ENCODE measurements around the gene CEP85.
"Not testable (repeated sequence)": the region's sequence is repeated elsewhere in the genome, so short reads cannot be mapped to it uniquely, and the experiment has no call there.

Gene CEP85

GRCh38 chr1:26292735-26293134 lies 58.7 kb downstream of the CEP85 start:
- not testable (repeated sequence) for DNase-seq

- no peak for DNase-seq
These were observed 60.0 kb downstream of the CEP85 start for GRCh38 chr1:26293911-26294463.

GRCh38 chr1:26295194-26296138 lies 61.5 kb downstream of the CEP85 start:
- no peak for DNase-seq

DNA sequence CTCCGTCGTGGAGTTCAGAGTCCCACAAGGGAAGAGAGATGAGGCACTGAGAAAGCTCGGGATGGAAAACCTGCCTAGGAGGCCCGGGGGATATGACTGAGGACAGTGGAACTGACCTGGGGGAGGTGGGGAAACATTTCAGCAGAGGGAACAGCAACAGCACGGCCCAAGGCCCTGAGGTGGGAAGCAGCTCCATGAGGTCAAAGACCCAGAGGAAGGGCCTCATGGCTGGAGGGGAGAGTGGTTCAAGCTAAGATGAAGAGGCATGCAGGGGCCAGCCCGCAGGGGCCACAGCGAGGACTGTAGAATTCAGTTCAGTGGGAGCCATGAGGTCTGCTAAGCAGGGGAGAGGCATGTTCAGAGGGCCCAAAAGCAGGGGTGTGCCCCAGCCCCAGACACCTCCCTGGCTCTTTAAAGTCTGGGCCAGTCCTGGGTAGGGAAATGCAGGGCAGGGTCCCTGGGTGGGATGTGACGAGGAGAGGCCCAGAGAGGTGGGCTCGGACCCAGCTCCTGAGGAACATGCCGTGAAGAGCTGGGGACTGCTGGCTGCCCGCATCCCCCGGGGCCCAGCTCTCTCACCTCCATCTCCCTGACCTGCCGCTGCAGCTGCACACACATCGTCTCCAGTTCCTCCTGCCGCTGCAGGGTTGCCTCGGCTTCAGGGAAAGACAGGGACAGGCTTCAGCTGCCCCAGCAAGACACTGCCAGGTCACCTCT lies 62.5 kb downstream of the CEP85 start:
- DNase-seq: no peak

GRCh38 chr1:26297057-26297790 lies 63.2 kb downstream of the CEP85 start:
- no peak for DNase-seq

DNA sequence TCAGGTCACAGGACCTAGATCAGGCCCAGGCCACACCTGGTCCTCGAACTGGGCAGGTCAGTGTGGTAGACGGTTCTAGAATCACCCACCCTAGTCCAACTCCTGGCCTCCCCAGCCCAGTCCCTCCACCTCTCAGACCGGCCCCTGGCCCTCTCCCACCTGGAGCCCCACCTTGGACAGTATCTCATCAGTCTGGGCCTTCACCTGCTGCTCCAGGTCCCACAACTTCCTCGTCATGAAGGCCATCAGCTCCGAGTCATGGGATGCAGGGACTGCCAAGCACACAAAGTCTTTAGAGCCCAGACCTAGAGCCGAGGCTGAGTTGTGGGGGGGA lies 63.8 kb downstream of the CEP85 start:
- no peak for DNase-seq

DNA sequence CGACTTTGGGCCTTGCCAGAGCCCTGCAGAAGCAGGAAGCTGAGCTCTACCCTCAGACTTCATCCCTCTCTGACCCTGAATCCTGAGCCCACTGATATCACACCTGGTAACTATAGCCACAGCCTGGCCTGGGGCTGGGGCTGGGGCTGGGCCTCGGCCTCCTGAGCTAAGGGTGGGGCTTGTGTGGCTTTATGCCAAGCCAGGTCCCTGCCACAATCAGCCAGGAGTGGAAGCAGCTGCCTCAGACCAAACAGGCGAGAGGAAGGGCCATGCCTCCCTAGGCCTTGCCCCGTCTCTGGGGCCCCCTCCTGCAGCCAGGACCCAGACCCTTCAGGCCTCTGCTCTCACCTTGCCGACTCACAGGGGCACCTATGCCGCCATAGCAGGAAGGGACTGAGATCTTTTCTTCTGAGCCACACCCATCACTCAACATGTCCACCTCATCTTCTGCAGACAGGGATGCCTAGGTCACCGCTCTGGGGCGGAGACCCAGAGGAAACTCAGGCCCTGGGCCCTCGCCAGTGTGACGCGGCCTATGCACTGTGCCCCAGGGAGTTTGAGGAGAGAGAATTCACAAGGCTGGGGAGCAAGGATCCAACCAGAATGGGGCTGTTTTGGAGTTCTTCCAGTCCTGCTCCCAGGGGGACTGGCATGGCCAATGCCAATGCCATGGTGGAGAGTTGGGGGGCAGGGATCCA lies 66.7 kb downstream of the CEP85 start:
- DNase-seq: no peak

DNA sequence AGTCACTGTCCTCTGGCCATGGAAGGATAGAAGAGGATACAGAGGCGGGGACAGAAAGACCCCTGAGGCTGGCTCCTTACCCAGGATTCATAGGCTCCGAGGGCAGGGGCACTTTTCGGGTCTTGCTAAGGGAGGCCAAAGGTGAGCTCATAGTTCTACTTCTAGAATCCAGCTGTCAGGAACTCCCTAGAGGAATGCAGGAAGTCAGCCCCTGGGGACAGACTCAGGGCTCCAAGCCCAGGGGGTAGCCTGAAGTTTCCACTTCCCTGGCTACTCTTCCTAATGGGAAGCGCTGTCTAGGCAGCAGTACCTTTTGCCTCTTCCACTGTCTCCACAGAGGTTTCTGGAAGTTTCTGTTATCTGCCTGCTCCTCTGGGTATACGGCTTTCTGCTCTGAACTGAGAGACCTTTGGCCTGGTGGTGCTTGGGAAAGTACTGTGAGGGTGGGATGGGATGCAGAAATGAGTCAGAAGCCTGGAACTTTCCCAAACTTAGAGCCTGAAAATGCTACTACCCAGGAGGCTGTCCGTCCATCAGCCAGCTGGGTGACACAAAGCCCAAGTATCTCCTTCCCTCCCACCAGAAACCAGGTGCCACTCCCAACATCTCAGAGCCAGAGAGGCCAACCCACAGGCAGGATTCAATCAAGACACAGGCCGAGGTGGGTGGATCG lies 68.9 kb downstream of the CEP85 start:
- DNase-seq: no peak

- no peak for DNase-seq
These were observed 71.8 kb downstream of the CEP85 start for GRCh38 chr1:26305667-26306289.

DNA sequence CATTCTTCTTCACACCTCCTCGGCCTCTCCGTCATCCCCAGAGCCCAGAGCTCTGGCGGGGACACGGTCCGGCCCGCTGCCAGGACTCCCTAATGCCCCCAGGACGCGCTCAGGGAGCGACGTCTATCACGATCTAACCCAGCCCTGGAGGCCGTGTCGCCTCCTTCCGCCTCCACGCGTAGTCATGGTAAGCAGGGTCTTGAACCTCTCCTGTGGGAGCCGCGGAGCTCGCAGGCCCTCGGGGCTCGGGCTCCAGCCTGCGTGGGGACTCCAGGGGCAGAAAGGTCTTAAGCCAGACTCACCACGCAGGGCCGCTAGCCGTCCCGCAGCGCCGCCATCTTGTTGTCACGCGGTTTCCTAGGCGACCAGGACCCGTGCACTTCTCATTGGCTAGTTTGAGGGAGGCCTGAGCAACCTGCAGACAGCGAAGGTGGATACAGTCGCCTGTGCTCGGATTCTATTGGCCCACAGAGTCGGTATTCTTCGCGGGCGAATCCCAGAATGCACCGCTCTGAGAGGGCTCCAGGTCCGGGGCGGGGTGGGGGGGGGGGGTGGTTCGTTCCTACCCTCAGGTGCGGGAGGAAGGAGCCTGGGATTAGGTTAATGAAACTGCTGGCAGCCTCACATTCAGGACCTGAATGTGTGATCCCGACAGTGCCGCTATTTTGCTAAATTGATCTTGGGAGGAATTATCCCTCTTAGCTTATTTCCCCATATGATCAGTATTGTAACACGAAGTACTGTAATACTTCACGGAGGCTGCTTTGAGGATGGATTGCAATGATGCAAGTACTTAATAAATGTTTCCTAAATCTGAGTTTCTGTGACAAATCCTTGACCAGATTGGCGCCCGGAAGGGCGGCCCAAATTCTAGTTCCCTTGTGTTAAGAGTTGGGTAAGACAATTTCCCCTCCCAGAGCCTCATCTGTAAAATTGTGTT lies 72.6 kb downstream of the CEP85 start, which contains the start of gene UBXN11:
Gene UBXN11 (minus strand): TSS at position 347 of the 940 bp plus-strand sequence. CDS start 3,753 bp downstream, outside the sequence.
- DNase-seq: peak; percentile 94

GRCh38 chr1:26307363-26307781 lies 73.4 kb downstream of the CEP85 start:
- no peak for DNase-seq

DNA sequence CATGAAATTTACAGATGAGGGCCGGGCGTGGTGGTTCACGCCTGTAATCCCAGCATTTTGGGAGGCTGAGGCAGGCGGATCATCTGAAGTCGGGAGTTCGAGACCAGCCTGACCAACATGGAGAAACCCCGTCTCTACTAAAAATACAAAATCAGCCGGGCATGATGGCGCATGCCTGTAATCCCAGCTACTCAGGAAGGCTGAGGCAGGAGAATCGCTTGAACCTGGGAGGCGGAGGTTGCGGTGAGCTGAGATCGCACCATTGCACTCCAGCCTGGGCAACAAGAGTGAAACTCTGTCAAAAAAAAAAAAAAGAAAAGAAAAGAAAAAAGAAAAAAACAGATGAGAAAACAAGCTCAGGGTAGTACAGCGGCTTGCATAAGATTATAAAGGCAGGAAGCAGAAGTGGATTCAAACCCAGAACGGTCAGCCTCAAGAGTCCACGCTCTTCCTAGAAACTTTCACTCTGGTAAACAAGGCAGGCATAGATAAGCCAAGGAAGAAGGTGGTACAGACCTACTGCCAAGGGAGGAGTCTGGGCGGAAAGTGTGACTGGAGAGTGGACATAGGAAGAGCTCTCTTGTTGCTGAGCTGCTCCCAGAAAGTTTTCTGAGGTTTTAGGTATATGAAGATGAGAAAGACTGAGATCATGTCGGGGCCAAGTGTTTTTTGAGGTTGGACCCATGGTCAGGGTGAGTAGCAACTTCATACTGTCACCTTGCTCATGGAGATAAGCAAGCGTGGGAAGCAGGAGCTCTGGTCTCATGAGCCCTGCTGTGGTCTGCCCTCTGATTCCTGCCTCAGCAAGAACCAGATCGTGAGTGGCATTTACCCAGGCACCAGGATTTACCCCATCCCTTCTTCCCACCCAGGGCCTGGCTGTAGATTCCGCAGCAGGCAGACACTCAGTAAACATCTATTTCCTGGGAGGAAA lies 74.2 kb downstream of the CEP85 start:
- not testable (repeated sequence) for DNase-seq

DNA sequence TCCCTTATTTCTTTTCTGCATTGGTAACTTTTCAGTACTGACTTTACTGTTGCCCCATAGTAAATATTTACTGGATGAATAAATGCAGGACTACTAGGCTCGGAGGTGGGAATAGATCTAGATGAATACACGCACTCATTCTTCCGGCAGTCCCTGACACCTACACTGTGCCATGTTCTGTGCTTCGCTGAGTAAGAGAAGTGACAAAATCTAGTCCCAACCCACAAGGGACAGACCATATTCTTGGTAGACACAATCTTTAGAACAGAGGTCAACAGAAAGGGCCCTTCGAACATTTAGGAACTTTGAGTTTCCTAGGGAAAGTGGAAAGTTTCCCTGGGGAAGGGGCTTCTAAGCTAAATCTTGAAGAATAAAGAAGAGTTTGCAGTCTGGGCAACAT lies 80.5 kb downstream of the CEP85 start:
- DNase-seq: no peak

GRCh38 chr1:26315874-26316850 lies 82.2 kb downstream of the CEP85 start:
- no peak for DNase-seq

DNA sequence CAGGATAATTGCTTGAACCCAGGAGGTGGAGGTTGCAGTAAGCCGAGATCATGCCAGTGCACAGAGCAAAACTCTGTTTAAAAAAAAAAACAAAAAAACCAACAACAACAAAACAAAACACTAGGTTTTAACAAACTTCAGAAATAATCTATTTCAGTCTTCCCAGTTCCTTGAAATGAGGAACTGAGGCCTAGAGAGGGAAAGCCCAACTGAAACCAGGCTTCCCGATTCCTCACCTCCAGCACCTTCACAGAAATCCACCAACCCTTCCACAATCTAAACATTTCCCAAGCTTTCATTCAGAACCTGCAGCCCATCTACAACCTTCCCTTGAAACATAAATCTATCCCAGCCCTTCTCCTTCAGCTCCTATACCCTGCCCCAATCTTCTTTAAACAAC lies 83.1 kb downstream of the CEP85 start:
- DNase-seq: no peak

- DNase-seq: no peak
These were observed 83.8 kb downstream of the CEP85 start, which contains the start of gene CD52 for GRCh38 chr1:26317612-26318337. CD52 (plus strand) TSS chr1:26317958; CDS start chr1:26318018, 60 bp downstream.

Data from NCI-H2029 (cell line).